SJCRH30 (cell line): ENCODE data around the gene SEC23IP. TPM values are rescaled to one million over a fixed set of nuclear protein-coding genes. Genes with fewer than 3 reads are reported as not detected.

ENCODE experiments used
- DNase-seq, 2 experiments: peaks; one replicate each; pipeline ENCODE4 v3.0.0-alpha.2; 2015 to 2020
- H3K27ac ChIP-seq: fragments of 250-450 bp; sonication (Bioruptor Pico); 2 replicates; pipeline ENCODE4 v1.5.1; 2020; ENCODE audit warnings: mild to moderate bottlenecking, moderate library complexity
- H3K27me3 ChIP-seq: fragments of 250-450 bp; sonication (Bioruptor Pico); 2 replicates; pipeline ENCODE4 v1.5.1; 2020; ENCODE audit warnings: mild to moderate bottlenecking, moderate library complexity
- H3K36me3 ChIP-seq: fragments of 250-450 bp; sonication (Bioruptor Pico); 2 replicates; pipeline ENCODE4 v1.5.1; 2020; ENCODE audit warnings: mild to moderate bottlenecking, moderate library complexity
- H3K4me1 ChIP-seq: fragments of 250-450 bp; sonication (Bioruptor Pico); 2 replicates; pipeline ENCODE4 v1.5.1; 2020; ENCODE audit warnings: mild to moderate bottlenecking, moderate library complexity
- H3K4me3 ChIP-seq: fragments of 250-450 bp; sonication (Bioruptor Pico); 2 replicates; pipeline ENCODE4 v1.5.1; 2020; ENCODE audit warnings: mild to moderate bottlenecking, moderate library complexity
- H3K9me3 ChIP-seq: fragments of 250-450 bp; sonication (Bioruptor Pico); replicated peaks from 2 replicates; pipeline ENCODE4 v1.5.1; 2020; ENCODE audit warnings: mild to moderate bottlenecking, moderate library complexity
- total RNA-seq: library from RNA; depleted of rRNA; stranded (reverse); fragments of >200 nt; shearing (Covaris generic); gene quantifications from 2 replicates; pipeline ENCODE4 v1.2.3, GENCODE V29; 2014

Gene SEC23IP
- total RNA-seq, 1 experiment from 2014 or later, result 55.5 TPM

DNA sequence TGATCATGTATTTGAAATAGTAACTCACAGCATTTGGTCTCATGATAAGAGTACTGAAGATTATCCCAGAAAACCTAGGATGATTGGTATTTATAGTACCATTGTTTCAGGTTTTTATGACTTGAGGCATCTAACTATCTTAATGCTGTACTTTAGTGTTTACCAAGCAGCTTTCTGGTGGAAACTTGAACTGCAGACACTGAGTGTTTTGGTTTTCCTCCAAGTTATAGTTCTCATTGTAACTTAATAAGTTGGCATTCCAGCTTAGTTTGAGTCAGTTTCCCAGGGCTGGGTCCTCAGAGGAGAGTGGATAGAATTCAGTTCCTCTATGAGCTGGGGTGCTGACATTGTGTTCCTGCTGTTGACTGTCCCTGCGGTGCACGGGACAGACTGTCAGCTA lies 50.4 kb downstream of the SEC23IP start:
- Histone ChIP-seq H3K9me3 (no peaks in the 10 kb centered on the region), H3K4me1 (no peaks in the 10 kb centered on the region), H3K27ac (no peak overlapping the region), H3K27me3 (no peaks in the 10 kb centered on the region), H3K4me3 (no peak overlapping the region), H3K36me3 (peaks cover 38% of the 10 kb centered on the region)
- DNase-seq, result no peak

GRCh38 chr10:119945805-119946204 lies 53.3 kb downstream of the SEC23IP start:
- no peaks in the 10 kb centered on the region for H3K27me3 ChIP-seq
- no peak overlapping the region for H3K4me3 ChIP-seq
- H3K27ac ChIP-seq, result no peak overlapping the region
- H3K36me3 ChIP-seq, result peaks cover 28% of the 10 kb centered on the region
- no peak for DNase-seq
- H3K9me3 ChIP-seq, result no peaks in the 10 kb centered on the region
- no peaks in the 10 kb centered on the region for H3K4me1 ChIP-seq

GRCh38 chr10:119947300-119947699 lies 54.8 kb downstream of the SEC23IP start:
- DNase-seq, result no peak
- Histone ChIP-seq H3K27ac (no peak overlapping the region), H3K27me3 (no peaks in the 10 kb centered on the region)

DNA sequence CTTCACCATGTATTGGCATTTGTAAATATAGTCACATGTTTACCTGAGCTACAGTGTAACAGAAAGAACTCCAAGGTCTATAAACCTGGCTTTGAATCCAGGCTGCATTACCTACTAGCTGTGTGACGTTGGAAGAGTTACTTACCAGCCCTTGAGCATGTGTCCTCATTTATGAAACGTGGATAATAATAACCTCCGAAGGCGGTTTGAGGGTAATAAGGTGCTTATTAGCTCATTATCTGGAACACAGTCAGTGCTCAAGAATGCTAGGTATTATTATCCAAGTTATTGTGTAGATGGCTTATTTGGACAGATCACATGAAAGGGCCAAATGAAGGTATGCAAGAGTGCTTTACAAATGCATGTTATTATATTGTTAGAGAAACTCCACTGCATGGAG lies 64.9 kb downstream of the SEC23IP start:
- no peak for DNase-seq
- Histone ChIP-seq H3K4me1 (no peaks in the 10 kb centered on the region), H3K9me3 (no peaks in the 10 kb centered on the region), H3K36me3 (no peaks in the 10 kb centered on the region), H3K27ac (no peak overlapping the region), H3K27me3 (no peaks in the 10 kb centered on the region), H3K4me3 (no peak overlapping the region)

More at GRCh38 chr10:119947300-119947699, 54.8 kb downstream of the SEC23IP start:
- Histone ChIP-seq H3K36me3 (peaks cover 14% of the 10 kb centered on the region), H3K4me1 (no peaks in the 10 kb centered on the region), H3K4me3 (no peak overlapping the region), H3K9me3 (no peaks in the 10 kb centered on the region)

DNA sequence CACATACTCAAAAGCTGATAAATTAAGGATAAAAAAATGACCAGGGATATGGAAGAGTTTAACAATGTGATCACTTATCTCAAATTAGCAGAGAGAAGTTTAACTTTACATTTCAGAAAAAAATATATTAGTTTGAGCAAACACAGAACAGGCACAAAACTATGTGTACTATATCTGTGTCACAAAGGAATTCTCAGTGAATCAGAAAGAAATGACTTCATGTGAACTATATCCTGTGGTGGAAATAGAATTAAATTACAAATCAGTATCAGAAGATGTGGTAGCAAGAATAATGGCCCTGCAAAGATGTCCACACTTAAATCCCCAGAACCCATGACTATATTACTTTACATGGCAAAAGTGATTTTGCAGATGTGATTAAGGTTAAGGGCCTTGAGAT lies 70.3 kb downstream of the SEC23IP start:
- H3K9me3 ChIP-seq, result no peaks in the 10 kb centered on the region; the same call in 1 of the 2 replicates
- no peaks in the 10 kb centered on the region for H3K4me1 ChIP-seq
- no peaks in the 10 kb centered on the region for H3K36me3 ChIP-seq
- no peaks in the 10 kb centered on the region for H3K27me3 ChIP-seq
- no peak for DNase-seq
- H3K4me3 ChIP-seq, result no peak overlapping the region
- no peak overlapping the region for H3K27ac ChIP-seq

- DNase-seq, result no peak
- Histone ChIP-seq H3K27ac (no peak overlapping the region), H3K9me3 (no peaks in the 10 kb centered on the region; the same call in 1 of the 2 replicates), H3K36me3 (no peaks in the 10 kb centered on the region), H3K27me3 (no peaks in the 10 kb centered on the region), H3K4me1 (no peaks in the 10 kb centered on the region; the same call in 1 of the 2 replicates), H3K4me3 (no peak overlapping the region)
Observed at GRCh38 chr10:119967066-119967465, 74.5 kb downstream of the SEC23IP start.

GRCh38 chr10:119969609-119970008 lies 77.1 kb downstream of the SEC23IP start:
- no peak overlapping the region for H3K4me3 ChIP-seq
- no peaks in the 10 kb centered on the region for H3K36me3 ChIP-seq
- H3K27me3 ChIP-seq, result no peaks in the 10 kb centered on the region
- H3K4me1 ChIP-seq, result no peaks in the 10 kb centered on the region; the same call in 1 of the 2 replicates
- no peak overlapping the region for H3K27ac ChIP-seq
- DNase-seq, result no peak
- H3K9me3 ChIP-seq, result no peaks in the 10 kb centered on the region; the same call in 1 of the 2 replicates

DNA sequence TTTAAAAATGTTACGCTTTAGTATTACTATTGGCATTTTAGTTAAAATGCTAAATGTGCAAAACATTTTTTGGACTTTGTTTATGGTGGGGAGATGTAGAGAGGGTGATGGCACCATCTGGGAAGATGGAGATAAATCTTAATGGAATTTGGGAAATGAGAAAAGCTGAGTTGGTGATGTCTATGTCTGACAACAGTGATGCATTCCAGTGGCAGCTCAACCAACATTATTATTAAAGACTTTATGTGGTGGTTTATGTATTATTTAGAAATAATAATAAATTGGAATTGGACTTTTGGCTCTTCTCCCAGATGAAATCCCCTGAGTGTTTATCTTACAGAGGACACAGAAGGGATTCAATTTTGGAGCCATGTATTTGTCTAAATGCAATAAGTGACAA lies 77.6 kb downstream of the SEC23IP start:
- no peak overlapping the region for H3K4me3 ChIP-seq
- H3K27ac ChIP-seq, result no peak overlapping the region
- H3K36me3 ChIP-seq, result no peaks in the 10 kb centered on the region
- no peaks in the 10 kb centered on the region; the same call in 1 of the 2 replicates for H3K9me3 ChIP-seq
- H3K27me3 ChIP-seq, result no peaks in the 10 kb centered on the region
- no peak for DNase-seq
- H3K4me1 ChIP-seq, result no peaks in the 10 kb centered on the region; the same call in 1 of the 2 replicates

- no peak overlapping the region for H3K4me3 ChIP-seq
- H3K27ac ChIP-seq, result no peak overlapping the region
- peaks cover under 1% of the 10 kb centered on the region; the same call in 1 of the 2 replicates for H3K27me3 ChIP-seq
- no peak for DNase-seq
- H3K9me3 ChIP-seq, result no peaks in the 10 kb centered on the region; the same call in 1 of the 2 replicates
- H3K4me1 ChIP-seq, result no peaks in the 10 kb centered on the region; the same call in 1 of the 2 replicates
- no peaks in the 10 kb centered on the region for H3K36me3 ChIP-seq
Observed at GRCh38 chr10:119970963-119971362, 78.4 kb downstream of the SEC23IP start.

- DNase-seq, result peak; percentile 11 to 33
- H3K4me3 ChIP-seq, result no peak overlapping the region
- H3K9me3 ChIP-seq, result no peaks in the 10 kb centered on the region
- no peaks in the 10 kb centered on the region for H3K36me3 ChIP-seq
- H3K4me1 ChIP-seq, result no peaks in the 10 kb centered on the region; the same call in 1 of the 2 replicates
- no peak overlapping the region for H3K27ac ChIP-seq
- peaks cover 5% of the 10 kb centered on the region; the same call in 1 of the 2 replicates for H3K27me3 ChIP-seq
Observed at GRCh38 chr10:119973281-119973680, 80.8 kb downstream of the SEC23IP start.

DNA sequence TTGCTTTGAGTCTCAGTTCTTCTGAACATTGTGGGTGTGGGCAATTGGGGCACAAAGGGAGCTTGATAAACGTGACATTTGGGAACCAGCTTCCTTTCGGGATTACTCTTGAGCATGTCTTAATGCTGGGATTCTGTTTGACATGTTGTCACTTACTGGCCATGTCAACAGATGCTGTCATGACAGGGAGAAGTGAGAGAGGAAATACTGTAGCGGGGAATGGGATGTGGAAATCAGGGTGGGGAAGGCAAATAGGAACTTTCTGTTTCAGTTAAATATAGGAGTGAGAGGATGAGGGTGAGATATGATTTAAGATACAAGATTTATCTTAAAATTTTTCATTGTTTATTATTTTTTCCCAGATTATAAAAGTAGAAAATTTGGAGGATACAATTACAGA lies 83.9 kb downstream of the SEC23IP start:
- Histone ChIP-seq H3K27me3 (peaks cover 5% of the 10 kb centered on the region; the same call in 1 of the 2 replicates), H3K4me3 (no peak overlapping the region), H3K9me3 (no peaks in the 10 kb centered on the region), H3K4me1 (no peaks in the 10 kb centered on the region), H3K27ac (no peak overlapping the region), H3K36me3 (no peaks in the 10 kb centered on the region)
- DNase-seq, result no peak

DNA sequence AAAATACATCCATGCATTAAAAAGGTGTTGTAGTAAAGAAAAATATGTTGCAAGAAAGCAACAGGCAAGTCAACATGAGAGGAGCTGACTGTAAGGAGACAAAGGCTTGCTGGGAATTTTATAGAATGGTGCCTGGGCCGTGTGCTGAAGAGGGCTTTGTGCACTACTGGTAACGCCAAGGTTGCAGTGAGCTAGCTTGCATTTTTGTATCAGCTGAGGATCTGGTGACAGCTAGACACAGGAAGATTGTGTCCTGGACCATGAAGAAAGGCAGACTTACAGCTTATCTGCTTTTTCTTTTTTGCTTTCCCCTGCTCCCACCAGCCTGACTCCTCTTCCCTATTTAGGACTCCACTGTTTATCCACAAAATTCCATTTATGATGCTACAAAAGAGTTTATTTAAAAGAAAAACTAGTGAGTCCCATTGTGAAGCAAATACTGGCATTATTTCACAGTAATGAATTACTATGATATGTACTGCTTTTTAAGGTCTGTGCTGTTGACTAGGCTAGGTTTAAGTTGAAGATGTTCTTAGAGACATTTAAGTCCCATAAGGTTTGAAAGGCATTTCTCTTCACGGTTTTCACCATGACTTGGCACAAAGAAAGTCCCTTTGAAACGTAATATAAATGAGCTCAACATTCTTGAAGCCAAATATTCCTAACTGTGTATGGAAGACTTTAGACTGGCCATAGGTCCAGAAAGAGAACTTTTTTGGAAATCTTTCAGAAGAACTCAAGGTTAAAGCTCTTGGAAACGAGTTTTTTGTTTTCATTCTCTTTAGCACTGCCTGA lies 88.6 kb downstream of the SEC23IP start:
- Histone ChIP-seq H3K4me1 (no peaks in the 10 kb centered on the region), H3K36me3 (no peaks in the 10 kb centered on the region), H3K9me3 (no peaks in the 10 kb centered on the region), H3K4me3 (no peak overlapping the region), H3K27me3 (peaks cover 2% of the 10 kb centered on the region; the same call in 1 of the 2 replicates), H3K27ac (no peak overlapping the region)
- DNase-seq, result no peak

GRCh38 chr10:119981826-119982225 lies 89.3 kb downstream of the SEC23IP start:
- Histone ChIP-seq H3K4me1 (no peaks in the 10 kb centered on the region), H3K9me3 (no peaks in the 10 kb centered on the region), H3K36me3 (no peaks in the 10 kb centered on the region), H3K4me3 (no peak overlapping the region), H3K27me3 (no peaks in the 10 kb centered on the region), H3K27ac (no peak overlapping the region)
- no peak for DNase-seq

DNA sequence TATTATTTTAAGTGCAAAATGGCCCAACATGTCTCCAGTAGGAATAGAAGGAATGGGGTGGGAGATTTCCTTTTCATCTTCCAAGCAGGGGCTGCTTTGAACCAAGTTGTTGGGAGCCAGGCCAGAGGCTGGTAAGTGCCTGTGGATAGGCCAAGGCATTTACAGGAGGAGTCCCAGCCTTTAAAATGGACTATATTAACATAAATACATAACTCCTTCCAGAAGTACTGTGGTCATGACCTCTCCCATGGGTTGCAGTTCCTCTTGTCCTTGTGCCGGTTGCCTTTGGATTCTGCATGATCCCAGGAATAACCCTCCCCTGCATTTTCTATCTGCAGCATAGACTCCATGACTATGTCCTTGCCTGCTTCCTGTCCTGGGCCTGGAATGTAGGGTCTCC lies 95.8 kb downstream of the SEC23IP start:
- no peak for DNase-seq
- Histone ChIP-seq H3K27me3 (no peaks in the 10 kb centered on the region), H3K36me3 (no peaks in the 10 kb centered on the region), H3K4me1 (no peaks in the 10 kb centered on the region), H3K27ac (no peak overlapping the region), H3K4me3 (no peak overlapping the region), H3K9me3 (no peaks in the 10 kb centered on the region)

- Histone ChIP-seq H3K4me3 (no peak overlapping the region), H3K4me1 (no peaks in the 10 kb centered on the region), H3K27ac (no peak overlapping the region), H3K9me3 (no peaks in the 10 kb centered on the region), H3K27me3 (no peaks in the 10 kb centered on the region), H3K36me3 (no peaks in the 10 kb centered on the region)
- no peak for DNase-seq
Observed at GRCh38 chr10:119989966-119990365, 97.4 kb downstream of the SEC23IP start.
